Astrocyte (in vitro differentiated cells and primary cell): ENCODE measurements around the gene PAMR1.

Source experiments
- EZH2 ChIP-seq: IDR thresholded peaks from 2 replicates; pipeline ENCODE4 v1.6.1; 2012; ENCODE audit warnings: mild to moderate bottlenecking, low read length, inconsistent platforms; ENCODE audit not compliant: insufficient read depth
- TF ChIP-seq, protein P1 (sequence below): IDR thresholded peaks from 2 replicates; pipeline ENCODE4 v1.5.1; 2011; ENCODE audit warnings: low read depth, mild to moderate bottlenecking, inconsistent platforms, low read length, moderate library complexity; ENCODE audit not compliant: insufficient read depth

DNA sequence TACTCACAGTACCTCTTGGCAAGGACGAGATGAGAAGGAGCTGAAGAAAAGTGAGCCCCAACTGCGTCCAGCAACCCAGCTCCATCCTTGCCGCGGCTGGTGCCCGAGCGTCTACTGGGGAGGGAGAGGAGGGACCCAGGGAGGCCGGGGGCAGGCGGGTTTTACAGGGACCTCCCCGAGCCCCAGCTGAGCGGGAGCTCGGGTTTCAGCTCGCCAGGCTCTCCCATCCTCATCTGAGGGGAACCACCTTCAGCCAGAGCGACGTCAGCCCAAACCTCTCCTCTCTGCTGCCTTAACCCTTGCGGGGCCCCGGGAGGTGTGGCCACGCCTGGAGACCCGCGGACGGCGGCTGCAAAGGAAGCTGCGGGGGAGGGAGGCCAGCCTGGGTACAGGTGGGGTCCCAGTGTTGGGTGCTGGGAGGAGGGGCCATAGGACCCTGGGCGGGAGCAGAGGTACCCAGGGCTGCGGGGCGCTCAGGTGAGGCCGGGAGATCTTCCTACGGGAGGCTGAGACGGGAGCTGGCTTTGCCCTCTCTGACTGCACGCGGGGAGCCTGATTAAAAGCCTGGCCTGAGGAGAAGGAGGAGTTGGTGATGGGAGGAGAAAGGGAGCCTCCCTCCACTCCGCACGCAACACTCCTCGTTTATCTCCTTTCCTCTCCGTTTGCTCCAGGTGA lies at the start of gene PAMR1:
- TF ChIP-seq, protein P1, sequence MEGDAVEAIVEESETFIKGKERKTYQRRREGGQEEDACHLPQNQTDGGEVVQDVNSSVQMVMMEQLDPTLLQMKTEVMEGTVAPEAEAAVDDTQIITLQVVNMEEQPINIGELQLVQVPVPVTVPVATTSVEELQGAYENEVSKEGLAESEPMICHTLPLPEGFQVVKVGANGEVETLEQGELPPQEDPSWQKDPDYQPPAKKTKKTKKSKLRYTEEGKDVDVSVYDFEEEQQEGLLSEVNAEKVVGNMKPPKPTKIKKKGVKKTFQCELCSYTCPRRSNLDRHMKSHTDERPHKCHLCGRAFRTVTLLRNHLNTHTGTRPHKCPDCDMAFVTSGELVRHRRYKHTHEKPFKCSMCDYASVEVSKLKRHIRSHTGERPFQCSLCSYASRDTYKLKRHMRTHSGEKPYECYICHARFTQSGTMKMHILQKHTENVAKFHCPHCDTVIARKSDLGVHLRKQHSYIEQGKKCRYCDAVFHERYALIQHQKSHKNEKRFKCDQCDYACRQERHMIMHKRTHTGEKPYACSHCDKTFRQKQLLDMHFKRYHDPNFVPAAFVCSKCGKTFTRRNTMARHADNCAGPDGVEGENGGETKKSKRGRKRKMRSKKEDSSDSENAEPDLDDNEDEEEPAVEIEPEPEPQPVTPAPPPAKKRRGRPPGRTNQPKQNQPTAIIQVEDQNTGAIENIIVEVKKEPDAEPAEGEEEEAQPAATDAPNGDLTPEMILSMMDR = no peak
- TF ChIP-seq EZH2 = no peak
